ENCODE results near the gene ZCCHC3.

DNA sequence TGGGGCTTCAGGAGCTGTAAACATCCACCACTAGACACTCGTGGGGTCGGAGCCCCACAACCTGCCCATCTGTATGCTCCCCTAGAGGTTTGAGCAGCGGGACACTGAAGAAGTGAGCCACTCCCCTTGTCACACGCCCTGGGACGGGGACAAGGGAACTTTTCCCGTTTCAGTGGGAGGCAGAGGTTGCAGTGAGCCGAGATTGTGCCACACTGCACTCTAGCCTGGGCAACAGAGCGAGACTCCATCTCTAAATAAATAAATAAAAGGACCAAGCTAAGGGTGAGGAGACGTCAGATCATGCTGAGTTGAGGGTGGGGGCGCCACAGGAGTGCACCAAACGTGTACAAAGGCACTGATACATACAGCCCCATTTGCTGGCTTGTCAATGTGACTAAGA lies 8.4 kb downstream of the ZCCHC3 start:
- TF ChIP-seq POLR2A (IDR thresholded peaks at IDR 0.05) (no peak), CTCF (IDR thresholded peaks at IDR 0.05) (no peak)

Data from testis (tissue), 2 donors.